ENCODE measurements around the gene CIB1. TPM values are rescaled to one million over a fixed set of nuclear protein-coding genes. Genes with fewer than 3 reads are reported as not detected.

Gene CIB1
- total and polyA plus RNA-seq, 2 of the 8 experiments (the other 6 are each of a cell fraction or from before 2014, with no cell fraction given): 26.0 to 63.5 TPM

DNA sequence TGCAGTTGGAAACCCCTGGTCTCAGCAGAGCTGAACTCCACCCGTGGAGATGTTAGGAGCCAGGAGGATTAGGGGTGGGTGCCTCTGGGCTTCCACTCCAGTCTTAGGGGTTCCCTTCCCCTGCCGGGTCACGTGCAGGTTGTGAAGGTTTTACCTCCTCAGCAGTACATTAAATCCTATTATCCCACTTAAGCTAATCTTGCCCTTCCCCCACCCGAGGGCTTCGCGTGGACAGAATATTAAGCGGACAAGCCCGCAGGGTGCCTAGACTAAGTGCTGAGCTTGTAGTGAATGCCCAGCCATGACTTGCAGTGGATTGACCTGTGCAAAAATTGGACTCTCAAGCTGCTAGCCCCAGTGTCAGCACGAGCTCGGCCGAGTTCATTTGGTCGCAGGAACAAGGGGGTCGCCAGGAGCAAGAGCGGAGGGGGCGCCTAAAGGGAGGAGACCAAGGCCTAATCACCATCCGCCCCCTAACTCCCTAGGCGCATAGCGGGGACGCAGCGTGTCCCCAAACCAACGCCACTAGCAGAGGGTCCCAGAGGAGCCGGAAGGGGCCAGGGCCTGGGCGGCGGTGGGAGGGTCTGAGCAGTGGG is 33.1 kb downstream of the CIB1 start (continued):
- TF ChIP-seq RNF2 (IDR thresholded peaks at IDR 0.05; ENCODE audit: borderline replicate concordance, low read depth, low read length, missing control alignments, poor library complexity, severe bottlenecking) (no peak), ASH2L (IDR thresholded peaks at IDR 0.05; ENCODE audit: low read length) (no peak), SIRT6 (IDR thresholded peaks at IDR 0.05; ENCODE audit: low read length) (no peak)
